Liver (tissue), 9 donors: ENCODE results near the gene TRAPPC8. TPM values are rescaled to one million over a fixed set of nuclear protein-coding genes. Genes with fewer than 3 reads are reported as not detected.
"Not testable (repeated sequence)": the region's sequence is repeated elsewhere in the genome, so short reads cannot be mapped to it uniquely, and the experiment has no call there.

Source experiments
- DNase-seq: peaks from one replicate; pipeline ENCODE4 v3.0.0-alpha.2; 2017; ENCODE audit warnings: low spot score
- H3K27ac ChIP-seq, 2 donors: one replicate each; pipeline ENCODE4 v1.7.0; 2013; ENCODE audit warnings: inconsistent platforms in 2 of 2, low read length in 2 of 2, control low read depth in 1 of 2, low read depth in 1 of 2, mild to moderate bottlenecking in 1 of 2
- H3K27me3 ChIP-seq, 4 donors: one replicate each; pipeline versions ENCODE4 v1.6.1 to v1.7.0; 2013; ENCODE audit warnings: low read length in 3 of 4, inconsistent platforms in 1 of 4, mild to moderate bottlenecking in 1 of 4, moderate library complexity in 1 of 4; ENCODE audit not compliant: control insufficient read depth in 4 of 4, insufficient read depth in 4 of 4
- H3K36me3 ChIP-seq, 4 donors: one replicate each; pipeline versions ENCODE4 v1.6.1 to v1.7.0; 2013; ENCODE audit warnings: low read length in 3 of 4, mild to moderate bottlenecking in 3 of 4, low read depth in 1 of 4, moderate library complexity in 1 of 4; ENCODE audit not compliant: control insufficient read depth in 4 of 4, insufficient read depth in 3 of 4
- H3K4me1 ChIP-seq, 4 donors: one replicate each; pipeline versions ENCODE4 v1.6.1 to v1.7.0; 2013; ENCODE audit warnings: low read length in 3 of 4, mild to moderate bottlenecking in 3 of 4, moderate library complexity in 1 of 4; ENCODE audit not compliant: control insufficient read depth in 4 of 4, insufficient read depth in 4 of 4
- H3K4me3 ChIP-seq, 3 donors: one replicate each; pipeline versions ENCODE4 v1.6.1 to v1.7.0; 2013; ENCODE audit warnings: low read length in 3 of 3, control low read depth in 1 of 3, low read depth in 1 of 3, mild to moderate bottlenecking in 1 of 3
- H3K9ac ChIP-seq, 2 donors: one replicate each; pipeline ENCODE4 v1.7.0; 2013; ENCODE audit warnings: low read length in 2 of 2, mild to moderate bottlenecking in 2 of 2, moderate library complexity in 2 of 2, control low read depth in 1 of 2, low read depth in 1 of 2
- H3K9me3 ChIP-seq, 4 donors: one replicate each; pipeline versions ENCODE4 v1.6.1 to v1.7.0; 2013; ENCODE audit warnings: low read length in 3 of 4; ENCODE audit not compliant: control insufficient read depth in 4 of 4
- FOXA1 ChIP-seq: IDR thresholded peaks from 2 replicates; pipeline ENCODE4 v1.6.1; 2016; ENCODE audit warnings: antibody characterized with exemption
- FOXA2 ChIP-seq: IDR thresholded peaks from 2 replicates; pipeline ENCODE4 v1.6.1; 2016; ENCODE audit warnings: antibody characterized with exemption
- HNF4G ChIP-seq: IDR thresholded peaks from 2 replicates; pipeline ENCODE4 v1.6.1; 2016; ENCODE audit warnings: antibody characterized with exemption
- MAX ChIP-seq: IDR thresholded peaks from 2 replicates; pipeline ENCODE4 v1.6.1; 2016; ENCODE audit warnings: antibody characterized with exemption
- REST ChIP-seq: IDR thresholded peaks from 2 replicates; pipeline ENCODE4 v1.6.1; 2016; ENCODE audit warnings: antibody characterized with exemption, mild to moderate bottlenecking
- RXRA ChIP-seq, 2 donors: IDR thresholded peaks; 2 replicates each; pipeline ENCODE4 v1.6.1; 2017 to 2018; ENCODE audit warnings: antibody characterized with exemption in 2 of 2, mild to moderate bottlenecking in 1 of 2
- SP1 ChIP-seq: IDR thresholded peaks from 2 replicates; pipeline ENCODE4 v1.6.1; 2018; ENCODE audit warnings: antibody characterized with exemption, mild to moderate bottlenecking
- TAF1 ChIP-seq: conservative IDR thresholded peaks from 2 replicates; pipeline ENCODE4 v1.6.1; 2016; ENCODE audit warnings: antibody characterized with exemption, mild to moderate bottlenecking
- WGBS: extraction: QIAGEN DNeasy Blood & Tissue Kit; methylation state at CpG from one replicate; pipeline ENCODE4 v1.1.7; 2013; 5-methylcytosine and 5-hydroxymethylcytosine counted together
- polyA plus RNA-seq, 2 donors: library from polyadenylated mRNA; stranded (reverse) in 1 of 2; unstranded in 1 of 2; fragments of 200-250 nt in 1 of 2; fragments of >200 nt in 1 of 2; fragmentation: Nextera tagmentation in 1 of 2; extraction: Ambion mirVana in 1 of 2; gene quantifications; one replicate each; pipeline versions ENCODE4 v1.2.1 to v1.2.3, GENCODE V29; 2013 to 2015
- total RNA-seq, 2 donors: library from RNA; depleted of rRNA; stranded (reverse); fragments of >200 nt; gene quantifications; one replicate each; pipeline ENCODE4 v1.2.3, GENCODE V29; 2014
- TF ChIP-seq, protein P1 (sequence below): IDR thresholded peaks from 2 replicates; pipeline ENCODE4 v1.6.1; 2016; ENCODE audit warnings: antibody characterized with exemption
- donor health status: healthy.
- donor health status: healthy.
- donor health status: healthy.
- donor health status: healthy.
- donor health status: healthy.

TRAPPC8 gene
- total and polyA plus RNA-seq, 4 donors, result 12.2 to 46.1 (median 29.5) TPM

DNA sequence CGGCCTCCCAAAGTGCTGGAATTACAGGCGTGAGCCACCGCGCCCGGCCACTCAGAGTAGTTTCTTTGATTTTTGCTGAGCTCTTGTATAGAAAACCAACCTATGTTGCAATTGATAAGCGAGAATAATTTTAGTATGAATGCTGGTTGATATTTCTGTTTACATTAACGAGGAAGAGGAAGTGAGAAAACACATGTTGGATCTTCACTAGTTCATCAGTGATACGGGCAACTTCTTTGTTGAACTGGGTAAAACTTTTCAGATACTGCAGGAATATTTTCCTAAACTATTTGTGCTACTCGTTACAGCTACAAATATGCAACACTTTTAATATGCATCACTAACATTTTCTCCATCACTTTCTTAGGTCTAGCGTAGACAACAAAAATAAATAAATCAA is 114.3 kb downstream of the TRAPPC8 start (continued):
- TF ChIP-seq, protein P1, sequence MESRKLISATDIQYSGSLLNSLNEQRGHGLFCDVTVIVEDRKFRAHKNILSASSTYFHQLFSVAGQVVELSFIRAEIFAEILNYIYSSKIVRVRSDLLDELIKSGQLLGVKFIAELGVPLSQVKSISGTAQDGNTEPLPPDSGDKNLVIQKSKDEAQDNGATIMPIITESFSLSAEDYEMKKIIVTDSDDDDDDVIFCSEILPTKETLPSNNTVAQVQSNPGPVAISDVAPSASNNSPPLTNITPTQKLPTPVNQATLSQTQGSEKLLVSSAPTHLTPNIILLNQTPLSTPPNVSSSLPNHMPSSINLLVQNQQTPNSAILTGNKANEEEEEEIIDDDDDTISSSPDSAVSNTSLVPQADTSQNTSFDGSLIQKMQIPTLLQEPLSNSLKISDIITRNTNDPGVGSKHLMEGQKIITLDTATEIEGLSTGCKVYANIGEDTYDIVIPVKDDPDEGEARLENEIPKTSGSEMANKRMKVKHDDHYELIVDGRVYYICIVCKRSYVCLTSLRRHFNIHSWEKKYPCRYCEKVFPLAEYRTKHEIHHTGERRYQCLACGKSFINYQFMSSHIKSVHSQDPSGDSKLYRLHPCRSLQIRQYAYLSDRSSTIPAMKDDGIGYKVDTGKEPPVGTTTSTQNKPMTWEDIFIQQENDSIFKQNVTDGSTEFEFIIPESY, result no peak
- TF ChIP-seq SP1 (no peak), FOXA2 (no peak)

- not testable (repeated sequence) for DNase-seq, H3K27me3 ChIP-seq, H3K36me3 ChIP-seq, H3K4me3 ChIP-seq, H3K27ac ChIP-seq, H3K9me3 ChIP-seq, H3K9ac ChIP-seq
- WGBS, result 95% methylated on average over 10 of the region's 10 CpGs
- peaks cover 0 to 11% (median 3%) of the 10 kb centered on the region in 4 donors for H3K4me1 ChIP-seq
Measured at GRCh38 chr18:31826673-31827325, 116.1 kb downstream of the TRAPPC8 start.

- peaks cover 0 to 5% (median 0%) of the 10 kb centered on the region in 4 donors for H3K36me3 ChIP-seq
- no peak overlapping the region for H3K27ac ChIP-seq
- TF ChIP-seq MAX (no peak), HNF4G (no peak), RXRA (IDR thresholded peaks at IDR 0.05) (no peak), TAF1 (no peak), REST (no peak), FOXA1 (no peak)
- no peak overlapping the region for H3K9ac ChIP-seq
- no peaks in the 10 kb centered on the region for H3K9me3 ChIP-seq
- no peak for DNase-seq
- no peak overlapping the region for H3K4me3 ChIP-seq
- WGBS, result 74% methylated on average over 3 of the region's 3 CpGs
- H3K4me1 ChIP-seq, result peaks cover 0 to 8% (median 2%) of the 10 kb centered on the region in 4 donors
- H3K27me3 ChIP-seq, result no peaks in the 10 kb centered on the region
Measured at GRCh38 chr18:31825772-31826171, 117.2 kb downstream of the TRAPPC8 start.
